Measurements from ENCODE around the gene ZC3H12C.
"Not testable (repeated sequence)": the region's sequence is repeated elsewhere in the genome, so short reads cannot be mapped to it uniquely, and the experiment has no call there.

DNA sequence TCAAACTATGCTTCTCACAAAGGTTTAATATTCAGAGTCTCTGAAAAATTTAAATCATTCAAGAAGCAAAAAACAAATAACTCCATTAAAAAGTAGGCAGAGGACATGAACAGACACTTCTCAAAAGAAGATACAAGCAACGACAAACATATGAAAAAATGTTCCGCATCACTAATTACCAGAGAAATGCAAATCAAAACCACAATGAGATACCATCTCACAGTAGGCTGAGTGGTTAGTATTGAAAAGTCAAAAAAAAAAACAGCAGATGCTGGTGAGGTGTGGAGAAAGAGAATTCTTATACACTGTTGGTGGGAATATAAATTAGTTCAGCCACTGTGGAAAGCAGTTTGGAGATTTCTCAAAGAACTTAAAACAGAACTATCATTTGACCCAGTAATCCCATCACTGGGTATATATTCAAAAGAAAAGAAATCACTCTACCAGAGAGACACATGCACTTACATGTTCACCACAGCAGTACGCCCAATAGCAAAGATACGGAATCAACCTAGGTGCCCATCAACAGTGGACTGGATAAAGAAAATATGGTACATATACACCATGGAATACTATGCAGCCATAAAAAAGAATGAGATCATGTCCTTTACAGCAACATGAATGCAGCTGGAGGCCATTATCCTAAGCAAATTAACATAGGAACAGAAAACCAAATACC, 99.6 kb downstream of the ZC3H12C start:
- TF ChIP-seq, protein P1, sequence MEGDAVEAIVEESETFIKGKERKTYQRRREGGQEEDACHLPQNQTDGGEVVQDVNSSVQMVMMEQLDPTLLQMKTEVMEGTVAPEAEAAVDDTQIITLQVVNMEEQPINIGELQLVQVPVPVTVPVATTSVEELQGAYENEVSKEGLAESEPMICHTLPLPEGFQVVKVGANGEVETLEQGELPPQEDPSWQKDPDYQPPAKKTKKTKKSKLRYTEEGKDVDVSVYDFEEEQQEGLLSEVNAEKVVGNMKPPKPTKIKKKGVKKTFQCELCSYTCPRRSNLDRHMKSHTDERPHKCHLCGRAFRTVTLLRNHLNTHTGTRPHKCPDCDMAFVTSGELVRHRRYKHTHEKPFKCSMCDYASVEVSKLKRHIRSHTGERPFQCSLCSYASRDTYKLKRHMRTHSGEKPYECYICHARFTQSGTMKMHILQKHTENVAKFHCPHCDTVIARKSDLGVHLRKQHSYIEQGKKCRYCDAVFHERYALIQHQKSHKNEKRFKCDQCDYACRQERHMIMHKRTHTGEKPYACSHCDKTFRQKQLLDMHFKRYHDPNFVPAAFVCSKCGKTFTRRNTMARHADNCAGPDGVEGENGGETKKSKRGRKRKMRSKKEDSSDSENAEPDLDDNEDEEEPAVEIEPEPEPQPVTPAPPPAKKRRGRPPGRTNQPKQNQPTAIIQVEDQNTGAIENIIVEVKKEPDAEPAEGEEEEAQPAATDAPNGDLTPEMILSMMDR (IDR thresholded peaks at IDR 0.05 in 2 of 3, conservative IDR thresholded peaks at IDR 0.05 in 1 of 3; ENCODE audit: control insufficient read depth in 2 of 3, extremely low read depth in 1 of 3, insufficient read depth in 1 of 3, low read depth in 3 of 3, low read length in 3 of 3), result not testable (repeated sequence)
- TF ChIP-seq MTA3 (IDR thresholded peaks at IDR 0.05; ENCODE audit: borderline replicate concordance, low read length); USF1 (IDR thresholded peaks at IDR 0.05; ENCODE audit: borderline replicate concordance, extremely low read length, insufficient read depth, low read depth, low read length); STAT3 (IDR thresholded peaks at IDR 0.05; ENCODE audit: low read depth, low read length); CREM (IDR thresholded peaks at IDR 0.05; ENCODE audit: low read depth); HDAC6 (IDR thresholded peaks at IDR 0.05; ENCODE audit: unreplicated experiment); FOXM1 (IDR thresholded peaks at IDR 0.05; ENCODE audit: low read depth, low read length); EZH2 (IDR thresholded peaks at IDR 0.05; ENCODE audit: borderline replicate concordance, control insufficient read depth, low read depth, low read length); IRF3 (IDR thresholded peaks at IDR 0.05); NFXL1 (IDR thresholded peaks at IDR 0.05; ENCODE audit: borderline replicate concordance); POLR2A (IDR thresholded peaks at IDR 0.05; ENCODE audit: low read depth, low read length); ZZZ3 (IDR thresholded peaks at IDR 0.05; ENCODE audit: control insufficient read depth, insufficient read length, low read depth): not testable (repeated sequence)
